ENCODE results near the gene ZAR1.

- TF ChIP-seq CTCF (IDR thresholded peaks at IDR 0.05) (no peak), POLR2AphosphoS5 (IDR thresholded peaks at IDR 0.05) (no peak)
These were observed 14.3 kb upstream of the ZAR1 start for GRCh38 chr4:48475770-48476169.

Measured in sigmoid colon (tissue), 4 donors.